ENCODE measurements around the gene CRTAC1.

Gene CRTAC1

GRCh38 chr10:97879241-97879640 is 151.2 kb downstream of the CRTAC1 start:
- no peak for DNase-seq (ENCODE audit: extremely low read depth, low read depth)
- H3K4me3 ChIP-seq (replicated peaks; ENCODE audit: low read depth, low read length): no peak overlapping the region
- TF ChIP-seq CTCF (IDR thresholded peaks at IDR 0.05; ENCODE audit: low read depth, low read length, missing control alignments): no peak

GRCh38 chr10:97876402-97876801 is 154.0 kb downstream of the CRTAC1 start:
- no peak for DNase-seq (ENCODE audit: extremely low read depth, low read depth)
- no peak for TF ChIP-seq CTCF (IDR thresholded peaks at IDR 0.05; ENCODE audit: low read depth, low read length, missing control alignments)
- H3K4me3 ChIP-seq (replicated peaks; ENCODE audit: low read depth, low read length): no peak overlapping the region

GRCh38 chr10:97875391-97875790 is 155.0 kb downstream of the CRTAC1 start:
- DNase-seq (ENCODE audit: extremely low read depth, low read depth): no peak
- TF ChIP-seq CTCF (IDR thresholded peaks at IDR 0.05; ENCODE audit: low read depth, low read length, missing control alignments): no peak
- H3K4me3 ChIP-seq (replicated peaks; ENCODE audit: low read depth, low read length): no peak overlapping the region

- TF ChIP-seq CTCF (IDR thresholded peaks at IDR 0.05; ENCODE audit: low read depth, low read length, missing control alignments): no peak
- H3K4me3 ChIP-seq (replicated peaks; ENCODE audit: low read depth, low read length): no peak overlapping the region
- DNase-seq (ENCODE audit: extremely low read depth, low read depth): no peak
Observed at GRCh38 chr10:97874332-97874731, 156.1 kb downstream of the CRTAC1 start.

GRCh38 chr10:97873569-97873968 is 156.9 kb downstream of the CRTAC1 start:
- no peak overlapping the region for H3K4me3 ChIP-seq (replicated peaks; ENCODE audit: low read depth, low read length)
- TF ChIP-seq CTCF (IDR thresholded peaks at IDR 0.05; ENCODE audit: low read depth, low read length, missing control alignments): no peak
- DNase-seq (ENCODE audit: extremely low read depth, low read depth): no peak

GRCh38 chr10:97870990-97871389 is 159.4 kb downstream of the CRTAC1 start:
- H3K4me3 ChIP-seq (replicated peaks; ENCODE audit: low read depth, low read length): no peak overlapping the region
- TF ChIP-seq CTCF (IDR thresholded peaks at IDR 0.05; ENCODE audit: low read depth, low read length, missing control alignments): no peak

More at GRCh38 chr10:97870990-97871389, 159.4 kb downstream of the CRTAC1 start:
- DNase-seq (ENCODE audit: extremely low read depth, low read depth): no peak

Data from HFF-Myc (cell line).